Stimulated activated CD8-positive, alpha-beta memory T cell treated with anti-CD3 and anti-CD28 coated beads, Interleukin-15, amount 100 ng/mL, for 1 hour (primary cell): ENCODE data around the gene RNF11.

ENCODE experiments used
- DNase-seq: peaks from one replicate; pipeline ENCODE4 v3.0.0-alpha.2; 2020; ENCODE audit warnings: low read depth

RNF11 gene

GRCh38 chr1:51314974-51315373 is 78.9 kb downstream of the RNF11 start:
- no peak for DNase-seq

GRCh38 chr1:51316113-51316845 is 80.2 kb downstream of the RNF11 start:
- no peak for DNase-seq

- no peak for DNase-seq
These were observed 80.7 kb downstream of the RNF11 start for GRCh38 chr1:51316846-51317120.

- no peak for DNase-seq
These were observed 81.7 kb downstream of the RNF11 start for GRCh38 chr1:51317798-51318197.

GRCh38 chr1:51320967-51321923 is 85.2 kb downstream of the RNF11 start:
- DNase-seq = no peak

- no peak for DNase-seq
These were observed 85.8 kb downstream of the RNF11 start for GRCh38 chr1:51321924-51322280.

GRCh38 chr1:51322417-51323101 is 86.5 kb downstream of the RNF11 start:
- DNase-seq = no peak
